ENCODE data around the gene MINDY4B. TPM values are rescaled to one million over a fixed set of nuclear protein-coding genes. Genes with fewer than 3 reads are reported as not detected.

The MINDY4B gene
- total and polyA plus RNA-seq, 2 of the 4 experiments (the other 2 are of a cell fraction) = not detected

GRCh38 chr3:150902988-150903387 is 2.3 kb downstream of the MINDY4B start:
- no peak overlapping the region for H3K14ac ChIP-seq (replicated peaks; ENCODE audit: low read depth, low read length)
- H4K20me1 ChIP-seq (ENCODE audit: insufficient read depth, low read length) = no peaks in the 10 kb centered on the region
- no peak overlapping the region for H2AK5ac ChIP-seq (ENCODE audit: low read depth, low read length)
- H3K79me1 ChIP-seq (ENCODE audit: low read depth in 1 of 2, low read length in 2 of 2) = no peaks in the 10 kb centered on the region
- 100% methylated on average over 1 of the region's 2 CpGs; no CpG with 5 or more reads in 1 of the 2 experiments for WGBS, 2 experiments (ENCODE audit: extremely low coverage in 2 of 2, insufficient read length in 1 of 2)
- no peak overlapping the region for H3K18ac ChIP-seq (ENCODE audit: low read depth, low read length)
- ATAC-seq (ENCODE audit: low read depth) (no peak), DNase-seq (no peak)
- H2BK15ac ChIP-seq (ENCODE audit: low read depth, low read length) = no peak overlapping the region
- peaks cover 22% of the 10 kb centered on the region for H3K27me3 ChIP-seq (ENCODE audit: control insufficient read depth, insufficient read depth, low read length)
- intact Hi-C loops (cut with micrococcal nuclease) = no loop called here
- H2AFZ ChIP-seq (replicated peaks; ENCODE audit: low read length, poor library complexity) = no peak overlapping the region
- no peak overlapping the region for H3K56ac ChIP-seq (ENCODE audit: extremely low read depth, insufficient read depth, low read length)
- H2BK5ac ChIP-seq (ENCODE audit: low read depth, low read length, poor library complexity, severe bottlenecking) = no peak overlapping the region
- no peak overlapping the region for H4K5ac ChIP-seq (ENCODE audit: low read depth, low read length)
- dilution Hi-C loops (cut with HindIII; ENCODE audit: low sequenced_read_pairs, unreplicated experiment) = no loop called here
- no peak overlapping the region for H3K4ac ChIP-seq (ENCODE audit: low read depth, low read length)
- H3K4me3 ChIP-seq (ENCODE audit: insufficient read depth, low read depth, low read length) = no peak overlapping the region
- H3K4me2 ChIP-seq (ENCODE audit: low read depth, low read length) = no peak overlapping the region
- H3K36me3 ChIP-seq (ENCODE audit: control insufficient read depth, insufficient read depth, low read length) = no peaks in the 10 kb centered on the region
- H3K4me1 ChIP-seq (ENCODE audit: control insufficient read depth, insufficient read depth, low read length) = no peaks in the 10 kb centered on the region
- H3K9ac ChIP-seq (ENCODE audit: low read depth, low read length) = no peak overlapping the region
- H2BK20ac ChIP-seq (ENCODE audit: low read depth, low read length) = no peak overlapping the region
- no TSS peak for BruUV-seq (replicated peaks)
- in situ Hi-C loops (cut with MboI; ENCODE audit: low sequenced_read_pairs) = loop anchor here (25.0 kb wide), 1 partner anchor 234 kb away; no protein-coding TSS in a partner anchor
- no peak overlapping the region for H2AK9ac ChIP-seq (replicated peaks; ENCODE audit: low read depth, low read length, poor library complexity)
- ChIA-PET POLR2A (ENCODE audit: unreplicated experiment) (no interaction called here), CTCF (no interaction called here)
- H3K23ac ChIP-seq (ENCODE audit: low read depth, low read length) = no peak overlapping the region
- H3K9me3 ChIP-seq (ENCODE audit: control insufficient read depth, insufficient read depth, low read length) = no peaks in the 10 kb centered on the region
- no peak overlapping the region for H3K27ac ChIP-seq (ENCODE audit: insufficient read depth, low read length)
- H4K8ac ChIP-seq (ENCODE audit: low read depth in 2 of 2, low read length in 2 of 2) = no peak overlapping the region
- no peak overlapping the region for H4K91ac ChIP-seq (ENCODE audit: insufficient read depth, low read depth, low read length)
- TF ChIP-seq MAFK (IDR thresholded peaks at IDR 0.05; ENCODE audit: low read depth, low read length) (no peak), ELK1 (IDR thresholded peaks at IDR 0.05; ENCODE audit: borderline replicate concordance, low read depth, low read length) (no peak), MAZ (IDR thresholded peaks at IDR 0.05; ENCODE audit: borderline replicate concordance, low read depth, low read length) (no peak), CHD1 (IDR thresholded peaks at IDR 0.05; ENCODE audit: low read depth, low read length) (no peak)
- no peaks in the 10 kb centered on the region for H3K9me1 ChIP-seq (ENCODE audit: insufficient read depth, low read length)
- H2BK120ac ChIP-seq (ENCODE audit: low read depth, low read length) = no peak overlapping the region
